DOHH2 (cell line): ENCODE data around the gene PIGM.

ENCODE experiments used
- H3F3A ChIP-seq: fragments of 200-600 bp; sonication (generic), shearing (Covaris generic); 2 replicates; pipeline ENCODE4 v1.6.0; 2016; ENCODE audit warnings: antibody characterized with exemption, mild to moderate bottlenecking; ENCODE audit not compliant: control insufficient read depth, insufficient read depth
- H3K27ac ChIP-seq: fragments of 200-600 bp; sonication (generic); 2 replicates; pipeline ENCODE4 v1.5.1; 2014; ENCODE audit warnings: low read depth, mild to moderate bottlenecking, low read length, moderate library complexity
- H3K27me3 ChIP-seq: fragments of 200-600 bp; sonication (generic); 2 replicates; pipeline ENCODE4 v1.6.1; 2014; ENCODE audit warnings: mild to moderate bottlenecking, low read length, mixed read lengths; ENCODE audit not compliant: control insufficient read depth
- H3K36me3 ChIP-seq: fragments of 200-600 bp; sonication (generic); 2 replicates; pipeline ENCODE4 v1.6.1; 2014; ENCODE audit warnings: mild to moderate bottlenecking, low read length, moderate library complexity, mixed read lengths; ENCODE audit not compliant: control insufficient read depth
- H3K4me1 ChIP-seq: fragments of 200-600 bp; sonication (generic); 2 replicates; pipeline ENCODE4 v1.6.1; 2014; ENCODE audit warnings: mild to moderate bottlenecking, low read length, mixed read lengths; ENCODE audit not compliant: control insufficient read depth
- H3K4me2 ChIP-seq: fragments of 200-600 bp; sonication (generic); 2 replicates; pipeline ENCODE4 v1.6.0; 2014; ENCODE audit warnings: mild to moderate bottlenecking, low read length, moderate library complexity
- H3K4me3 ChIP-seq: fragments of 200-600 bp; sonication (generic); 2 replicates; pipeline ENCODE4 v1.5.1; 2014; ENCODE audit warnings: mild to moderate bottlenecking, low read length, mixed read lengths
- H3K79me2 ChIP-seq: fragments of 200-600 bp; sonication (generic); 2 replicates; pipeline ENCODE4 v1.6.1; 2014; ENCODE audit warnings: mild to moderate bottlenecking, low read length, mixed read lengths; ENCODE audit not compliant: control insufficient read depth
- H3K9me2 ChIP-seq: fragments of 200-600 bp; sonication (generic); replicated peaks from 2 replicates; pipeline ENCODE4 v1.6.1; 2014; ENCODE audit warnings: mild to moderate bottlenecking, low read length, mixed read lengths; ENCODE audit not compliant: control insufficient read depth
- H3K9me3 ChIP-seq: fragments of 200-600 bp; sonication (generic); 2 replicates; pipeline ENCODE4 v1.6.1; 2014; ENCODE audit warnings: antibody characterized with exemption, low read length, mixed read lengths; ENCODE audit not compliant: control insufficient read depth, insufficient read depth
- H4K20me1 ChIP-seq: fragments of 200-600 bp; sonication (generic); 2 replicates; pipeline ENCODE4 v1.6.0; 2014; ENCODE audit warnings: low read depth, mild to moderate bottlenecking, antibody characterized with exemption, low read length, moderate library complexity; ENCODE audit not compliant: control insufficient read depth, insufficient read depth
- EZH2phosphoT487 ChIP-seq: fragments of 200-600 bp; sonication (generic); IDR thresholded peaks from 2 replicates; pipeline ENCODE4 v1.6.1; 2017; ENCODE audit warnings: borderline replicate concordance, mild to moderate bottlenecking, antibody characterized with exemption, low read length, moderate library complexity, mixed read lengths
- TF ChIP-seq, protein P1 (sequence below): fragments of 200-600 bp; sonication (generic); IDR thresholded peaks from one replicate; pipeline ENCODE4 v1.5.1; 2014; ENCODE audit warnings: antibody characterized with exemption, mild to moderate bottlenecking, low read depth, low read length; ENCODE audit not compliant: poor library complexity, severe bottlenecking

The PIGM gene

DNA sequence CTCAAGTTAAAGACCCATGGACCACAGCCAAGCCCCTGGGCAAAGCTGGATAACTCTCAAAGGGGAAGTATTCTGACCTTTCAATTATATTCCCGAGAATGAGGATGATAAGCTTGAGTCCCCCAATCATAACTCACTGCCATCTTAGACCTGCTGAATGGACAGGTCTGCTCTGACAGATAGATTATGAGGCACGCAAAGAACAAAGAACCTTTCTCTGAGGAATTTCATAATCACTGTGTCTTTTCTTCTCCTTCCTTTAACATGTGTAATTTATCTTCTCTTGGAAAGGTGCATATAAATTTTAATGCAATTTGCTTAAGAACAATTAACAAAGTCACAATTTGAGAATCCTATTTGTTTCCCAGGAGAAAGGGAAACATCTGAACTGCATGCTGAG is 22.0 kb downstream of the PIGM start:
- no peaks in the 10 kb centered on the region for H3K9me3 ChIP-seq
- H4K20me1 ChIP-seq: no peaks in the 10 kb centered on the region
- no peaks in the 10 kb centered on the region for H3K36me3 ChIP-seq
- no peaks in the 10 kb centered on the region for H3K9me2 ChIP-seq
- no peaks in the 10 kb centered on the region for H3K79me2 ChIP-seq
- no peak overlapping the region for H3K27ac ChIP-seq
- TF ChIP-seq, protein P1, sequence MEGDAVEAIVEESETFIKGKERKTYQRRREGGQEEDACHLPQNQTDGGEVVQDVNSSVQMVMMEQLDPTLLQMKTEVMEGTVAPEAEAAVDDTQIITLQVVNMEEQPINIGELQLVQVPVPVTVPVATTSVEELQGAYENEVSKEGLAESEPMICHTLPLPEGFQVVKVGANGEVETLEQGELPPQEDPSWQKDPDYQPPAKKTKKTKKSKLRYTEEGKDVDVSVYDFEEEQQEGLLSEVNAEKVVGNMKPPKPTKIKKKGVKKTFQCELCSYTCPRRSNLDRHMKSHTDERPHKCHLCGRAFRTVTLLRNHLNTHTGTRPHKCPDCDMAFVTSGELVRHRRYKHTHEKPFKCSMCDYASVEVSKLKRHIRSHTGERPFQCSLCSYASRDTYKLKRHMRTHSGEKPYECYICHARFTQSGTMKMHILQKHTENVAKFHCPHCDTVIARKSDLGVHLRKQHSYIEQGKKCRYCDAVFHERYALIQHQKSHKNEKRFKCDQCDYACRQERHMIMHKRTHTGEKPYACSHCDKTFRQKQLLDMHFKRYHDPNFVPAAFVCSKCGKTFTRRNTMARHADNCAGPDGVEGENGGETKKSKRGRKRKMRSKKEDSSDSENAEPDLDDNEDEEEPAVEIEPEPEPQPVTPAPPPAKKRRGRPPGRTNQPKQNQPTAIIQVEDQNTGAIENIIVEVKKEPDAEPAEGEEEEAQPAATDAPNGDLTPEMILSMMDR: no peak
- no peak for TF ChIP-seq EZH2phosphoT487
- H3K4me3 ChIP-seq: no peak overlapping the region
- H3K4me1 ChIP-seq: peaks cover 15% of the 10 kb centered on the region
- no peak overlapping the region for H3K4me2 ChIP-seq
- no peaks in the 10 kb centered on the region; the same call in 1 of the 2 replicates for H3F3A ChIP-seq
- peaks cover 9% of the 10 kb centered on the region; the same call in 1 of the 2 replicates for H3K27me3 ChIP-seq

DNA sequence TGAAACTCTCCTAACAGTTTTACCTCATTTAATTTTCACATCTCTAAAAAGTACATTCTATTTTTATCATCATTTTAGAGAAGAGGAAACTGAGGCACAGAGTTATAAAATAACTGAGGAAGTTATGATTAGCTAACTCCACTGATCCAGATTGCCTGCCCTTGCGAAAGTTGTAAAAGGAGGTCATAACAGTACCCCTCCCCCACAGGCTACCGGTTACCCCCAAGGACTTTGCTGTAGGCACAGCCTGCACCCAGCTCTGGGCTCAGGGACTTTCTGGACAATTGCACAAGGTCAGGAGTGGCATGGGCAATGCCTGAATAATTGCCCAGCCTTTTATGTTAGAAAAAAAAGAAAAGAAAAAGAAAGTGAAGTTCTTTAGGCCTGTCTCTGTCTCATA is 22.7 kb downstream of the PIGM start:
- Histone ChIP-seq H3K4me1 (peaks cover 15% of the 10 kb centered on the region), H3K4me2 (peak overlapping the region; percentile 22; the same call in 1 of the 2 replicates), H3K4me3 (no peak overlapping the region), H3F3A (no peaks in the 10 kb centered on the region; the same call in 1 of the 2 replicates), H3K79me2 (no peaks in the 10 kb centered on the region), H3K9me2 (no peaks in the 10 kb centered on the region), H3K36me3 (no peaks in the 10 kb centered on the region), H3K27ac (no peak overlapping the region), H4K20me1 (no peaks in the 10 kb centered on the region), H3K9me3 (no peaks in the 10 kb centered on the region), H3K27me3 (peaks cover 9% of the 10 kb centered on the region; the same call in 1 of the 2 replicates)
- TF ChIP-seq, protein P1: no peak
- no peak for TF ChIP-seq EZH2phosphoT487

DNA sequence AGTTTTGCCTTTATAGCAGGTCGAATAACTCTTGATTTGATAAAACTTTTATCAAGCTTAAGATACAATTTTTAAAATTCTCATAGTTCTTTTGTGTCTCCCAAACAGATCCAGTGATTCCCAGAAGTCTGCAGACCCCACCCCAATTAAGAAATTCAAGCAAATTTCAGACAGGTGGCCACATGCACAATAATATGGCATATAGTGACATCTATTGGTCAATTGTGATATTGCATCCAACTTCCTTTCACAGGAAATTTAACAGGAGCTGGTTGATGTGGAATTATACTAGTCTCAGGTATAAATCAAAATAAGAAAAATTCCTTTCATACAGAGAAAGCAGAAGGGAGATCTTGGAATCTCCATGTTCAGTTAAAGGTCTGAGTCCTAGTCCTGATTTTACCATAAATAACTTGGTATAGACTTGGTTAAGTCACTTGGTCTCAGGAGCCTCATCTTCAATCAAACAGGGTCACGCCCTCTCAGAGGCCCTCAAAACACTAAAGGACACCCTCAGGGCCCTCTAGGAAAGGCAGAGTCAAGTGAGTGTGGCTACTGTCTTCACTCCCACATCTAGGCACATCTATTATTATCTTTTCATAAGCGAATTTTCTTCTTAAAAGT is 24.1 kb downstream of the PIGM start:
- TF ChIP-seq EZH2phosphoT487: no peak
- TF ChIP-seq, protein P1: peak; percentile 84
- H3K27ac ChIP-seq: no peak overlapping the region
- no peaks in the 10 kb centered on the region for H4K20me1 ChIP-seq
- H3K36me3 ChIP-seq: no peaks in the 10 kb centered on the region
- H3K4me3 ChIP-seq: no peak overlapping the region
- no peak overlapping the region for H3K4me2 ChIP-seq
- peaks cover 4% of the 10 kb centered on the region; the same call in 1 of the 2 replicates for H3K27me3 ChIP-seq
- H3K9me2 ChIP-seq: no peaks in the 10 kb centered on the region
- H3K79me2 ChIP-seq: no peaks in the 10 kb centered on the region
- peaks cover 15% of the 10 kb centered on the region for H3K4me1 ChIP-seq
- H3K9me3 ChIP-seq: no peaks in the 10 kb centered on the region
- H3F3A ChIP-seq: no peaks in the 10 kb centered on the region; the same call in 1 of the 2 replicates
